Activated CD4-positive, alpha-beta T cell treated with anti-CD3 and anti-CD28 coated beads for 24 hours (primary cell): ENCODE results near the gene NPTN.

ENCODE experiments used
- DNase-seq, 2 donors: peaks; one replicate each; pipeline ENCODE4 v3.0.0-alpha.2; 2020; ENCODE audit warnings: low read depth in 2 of 2

The NPTN gene

GRCh38 chr15:73631915-73632669 lies 1.1 kb downstream of the NPTN start:
- no peak for DNase-seq

GRCh38 chr15:73630921-73631362 lies 2.2 kb downstream of the NPTN start:
- DNase-seq: no peak

DNA sequence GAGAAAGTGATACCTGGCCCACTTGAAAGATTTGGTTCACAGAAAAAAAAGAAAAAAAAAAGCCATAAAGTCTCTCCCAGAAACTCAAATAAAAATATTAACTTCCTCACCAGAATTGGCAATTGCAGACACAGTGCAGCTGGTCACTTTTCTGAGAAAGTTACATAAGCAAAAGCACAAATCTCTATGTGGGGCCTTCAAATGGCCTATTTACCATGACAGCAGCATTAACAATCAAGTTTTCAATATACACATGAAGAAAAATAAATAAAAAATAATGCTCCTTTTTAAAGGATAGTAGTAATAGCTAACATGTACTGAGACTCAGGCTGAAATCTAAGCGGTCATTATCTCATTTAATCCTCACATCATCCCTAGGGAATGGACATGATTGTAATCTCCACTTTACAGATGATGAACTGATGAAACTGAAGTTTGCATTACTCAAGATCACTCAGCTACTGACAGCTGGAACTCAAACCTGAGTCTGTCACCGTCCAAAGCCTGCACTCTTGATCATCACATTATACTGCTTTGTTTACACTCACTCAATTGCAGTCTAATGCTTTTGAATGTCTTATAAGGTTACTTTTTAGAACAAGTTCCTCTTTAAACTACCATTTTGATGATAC lies 3.3 kb downstream of the NPTN start:
- no peak for DNase-seq

GRCh38 chr15:73628976-73629797 lies 4.0 kb downstream of the NPTN start:
- no peak for DNase-seq

GRCh38 chr15:73628102-73628501 lies 5.1 kb downstream of the NPTN start:
- no peak for DNase-seq

- no peak for DNase-seq
These were observed 7.1 kb downstream of the NPTN start for GRCh38 chr15:73626072-73626471.

GRCh38 chr15:73624530-73624929 lies 8.7 kb downstream of the NPTN start:
- no peak for DNase-seq

DNA sequence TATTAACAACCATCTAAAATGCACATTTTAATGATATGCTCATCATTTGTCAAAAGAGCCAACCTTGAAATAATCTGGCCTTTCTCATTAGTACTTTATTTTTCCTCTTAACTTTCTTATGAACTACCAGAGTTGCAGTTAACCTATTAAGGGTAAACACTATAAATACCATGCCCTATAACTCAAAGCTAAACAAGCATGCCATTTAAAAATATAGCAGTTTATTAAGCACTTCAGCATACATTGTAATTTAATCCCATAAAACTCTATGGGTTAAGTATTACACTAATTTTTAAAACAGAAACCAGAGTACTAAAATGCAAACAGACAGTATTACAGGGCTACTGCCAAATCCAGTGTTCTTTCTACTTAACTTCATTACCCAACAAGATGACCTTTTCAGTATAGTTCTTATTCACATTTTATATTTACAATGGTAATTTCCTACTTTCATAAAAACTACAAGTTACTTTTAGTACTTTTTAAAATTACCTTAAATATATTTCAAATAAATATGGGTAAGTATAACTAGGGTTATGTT lies 11.8 kb downstream of the NPTN start:
- no peak for DNase-seq

DNA sequence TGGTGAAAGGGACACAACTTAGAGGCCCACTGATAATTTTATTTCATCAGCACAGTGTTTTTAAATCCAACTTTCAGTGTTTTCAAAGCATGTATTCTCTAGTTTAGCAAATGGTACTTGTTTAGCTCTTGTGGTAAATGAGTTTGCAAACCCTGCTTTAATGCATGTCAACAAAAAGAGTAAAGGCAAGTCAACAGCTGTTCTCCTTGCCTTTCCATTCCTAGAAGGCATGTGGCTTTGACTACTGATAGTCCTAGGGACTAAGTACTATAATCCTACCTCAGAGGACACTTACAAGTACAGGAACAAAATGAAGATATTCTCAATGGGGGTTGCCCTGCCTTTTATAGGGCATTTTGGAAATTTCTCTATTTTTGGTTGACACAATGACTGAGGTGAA lies 13.1 kb downstream of the NPTN start:
- DNase-seq: no peak

GRCh38 chr15:73617913-73618312 lies 15.3 kb downstream of the NPTN start:
- no peak for DNase-seq

DNA sequence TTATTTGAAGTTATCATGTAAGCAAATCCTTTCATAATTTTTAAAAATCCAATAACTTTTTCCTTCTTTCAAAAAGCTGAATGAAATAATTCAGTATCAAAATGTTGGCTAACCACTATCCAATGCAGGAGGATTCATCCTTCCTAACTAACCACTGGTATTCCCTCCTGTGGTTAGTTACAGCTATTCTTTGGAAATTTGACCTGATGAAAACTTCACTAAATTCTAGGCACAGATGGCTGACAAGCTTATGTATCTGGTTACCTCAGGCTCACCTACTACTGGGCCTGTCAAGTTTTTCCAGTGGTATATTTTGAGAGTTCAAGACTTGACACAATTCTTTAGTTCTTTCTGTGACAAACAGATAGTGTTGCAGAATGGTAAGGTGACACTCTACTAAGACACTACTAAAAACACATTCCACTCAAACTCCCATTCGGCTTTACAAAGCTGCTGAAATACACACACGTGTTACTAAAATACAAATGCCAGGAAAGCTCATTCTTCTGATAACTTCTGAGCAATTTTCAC lies 15.8 kb downstream of the NPTN start:
- no peak for DNase-seq

- DNase-seq: no peak
These were observed 24.2 kb downstream of the NPTN start for GRCh38 chr15:73608941-73609340.

DNA sequence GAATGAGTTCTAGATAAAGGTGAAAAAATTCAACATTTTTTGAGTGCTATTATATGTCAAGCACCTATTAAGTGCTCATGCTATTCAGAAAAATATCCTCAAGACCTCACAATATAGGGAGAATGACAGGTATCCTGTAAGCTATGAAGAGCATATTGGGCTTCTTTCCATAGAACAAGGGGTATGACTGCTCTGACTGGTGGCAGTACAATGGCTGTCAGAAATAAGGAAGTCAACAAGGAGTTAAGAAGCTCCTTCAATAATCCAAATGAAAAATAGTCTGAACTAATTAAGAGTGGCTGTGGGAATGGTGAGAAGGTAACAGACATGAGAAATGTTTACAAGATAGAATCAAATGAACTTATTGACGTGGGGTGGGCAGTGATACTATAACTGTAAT lies 24.7 kb downstream of the NPTN start:
- no peak for DNase-seq

DNA sequence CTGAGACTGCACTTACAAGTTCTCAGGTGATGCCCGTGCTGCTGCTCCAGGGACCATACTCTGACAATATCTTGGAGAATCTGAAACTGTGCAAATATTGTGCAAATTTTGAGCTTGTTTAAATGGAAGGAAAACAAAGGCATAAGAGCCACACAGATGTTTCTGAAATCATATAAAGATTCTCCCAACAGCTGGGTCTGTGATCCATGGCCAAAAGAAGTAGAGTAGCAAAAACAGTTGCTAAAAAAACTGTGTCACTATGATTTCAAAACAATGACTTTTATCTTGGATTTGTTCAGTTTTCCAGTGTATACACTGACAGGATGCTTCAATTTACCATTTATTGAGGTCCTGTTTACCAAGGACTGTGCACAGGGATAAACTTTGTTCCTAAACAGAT lies 25.3 kb downstream of the NPTN start:
- DNase-seq: no peak

DNA sequence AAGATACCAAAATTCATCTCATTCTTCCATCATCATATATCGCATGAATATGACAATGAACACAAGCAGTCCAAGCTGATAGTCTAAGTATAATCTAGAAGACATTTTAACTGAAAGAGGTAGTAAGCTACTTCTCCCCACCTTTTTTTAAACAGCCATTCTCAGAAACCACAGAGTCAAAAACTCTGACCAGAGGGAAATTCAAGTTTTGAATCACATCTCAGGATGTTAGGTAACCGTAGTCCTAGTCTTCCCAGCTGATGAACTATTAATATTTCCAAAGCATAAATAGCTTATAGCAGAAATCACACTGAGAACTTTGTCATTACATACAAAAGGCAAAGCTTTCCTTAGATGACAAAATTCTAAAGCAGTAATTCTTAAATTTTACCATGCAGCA lies 25.8 kb downstream of the NPTN start:
- DNase-seq: no peak

- no peak for DNase-seq
These were observed 27.3 kb downstream of the NPTN start for GRCh38 chr15:73605759-73606436.

DNA sequence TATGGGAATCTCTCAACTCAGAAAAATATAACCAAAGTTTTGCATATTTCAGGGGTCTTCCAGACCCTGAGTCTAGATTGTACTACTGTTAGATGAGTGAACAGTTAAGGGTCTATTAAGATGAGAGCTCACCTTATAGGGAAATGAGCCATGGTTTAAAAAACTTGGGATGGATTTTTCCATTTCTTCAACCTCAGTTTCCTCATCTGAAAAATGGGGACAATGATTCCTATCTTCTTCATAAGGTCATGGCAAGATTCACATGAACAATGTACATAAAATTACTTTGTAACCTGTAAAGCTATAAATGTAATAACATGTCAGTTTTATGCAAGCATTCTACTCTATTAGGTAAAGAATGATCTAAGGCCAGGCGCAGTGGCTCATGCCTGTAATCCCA lies 28.7 kb downstream of the NPTN start:
- DNase-seq: no peak

GRCh38 chr15:73602992-73603391 lies 30.2 kb downstream of the NPTN start:
- no peak for DNase-seq

GRCh38 chr15:73602446-73602843 lies 30.7 kb downstream of the NPTN start:
- no peak for DNase-seq

- DNase-seq: no peak
These were observed 31.4 kb downstream of the NPTN start for GRCh38 chr15:73601451-73602445.
